ENCODE results near the gene APC. TPM values are rescaled to one million over a fixed set of nuclear protein-coding genes. Genes with fewer than 3 reads are reported as not detected.
"Not testable (repeated sequence)": the region's sequence is repeated elsewhere in the genome, so short reads cannot be mapped to it uniquely, and the experiment has no call there.

APC gene
- total and polyA plus RNA-seq, 2 donors: 6.4 to 25.5 TPM

DNA sequence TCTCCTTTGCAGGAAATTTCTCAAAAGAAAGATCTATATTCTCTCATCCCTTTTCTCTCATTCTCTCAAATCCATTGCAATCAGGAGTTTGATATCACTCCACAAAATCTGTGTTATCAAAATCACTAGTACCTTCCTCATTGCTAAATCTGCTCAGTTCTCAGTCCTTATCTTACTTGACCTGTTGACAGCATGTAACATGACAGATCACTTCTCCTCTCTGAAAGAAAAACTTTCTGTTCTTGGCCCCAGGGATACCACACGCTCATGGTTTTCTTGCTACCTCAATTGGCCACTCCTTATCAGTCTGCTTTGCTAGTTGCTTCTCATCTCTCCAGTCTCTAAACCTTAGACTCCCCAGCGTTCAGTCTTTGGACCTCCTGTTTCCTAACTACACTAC lies 145.5 kb downstream of the APC start:
- WGBS: 98% methylated on average over 2 of the region's 2 CpGs
- no peak overlapping the region for H3K4me3 ChIP-seq (ENCODE audit: low read length in 2 of 2)
- H3K9me3 ChIP-seq (ENCODE audit: control insufficient read depth in 2 of 2, insufficient read depth in 1 of 2, low read length in 1 of 2): no peaks in the 10 kb centered on the region
- H3K4me1 ChIP-seq (ENCODE audit: control insufficient read depth in 2 of 2, insufficient read depth in 2 of 2, low read length in 2 of 2): peaks cover 0 to 5% of the 10 kb centered on the region in 2 donors
- no peak for DNase-seq (ENCODE audit: low read depth in 6 of 9, low spot score in 9 of 9)
- peaks cover 31 to 60% of the 10 kb centered on the region in 2 donors for H3K36me3 ChIP-seq (ENCODE audit: control insufficient read depth in 2 of 2, insufficient read depth in 2 of 2, low read length in 1 of 2)
- no peak overlapping the region for H3K27ac ChIP-seq (ENCODE audit: low read depth in 1 of 2, low read length in 1 of 2)
- H3K27me3 ChIP-seq (ENCODE audit: control insufficient read depth in 2 of 2, insufficient read depth in 1 of 2, low read length in 1 of 2): no peaks in the 10 kb centered on the region

DNA sequence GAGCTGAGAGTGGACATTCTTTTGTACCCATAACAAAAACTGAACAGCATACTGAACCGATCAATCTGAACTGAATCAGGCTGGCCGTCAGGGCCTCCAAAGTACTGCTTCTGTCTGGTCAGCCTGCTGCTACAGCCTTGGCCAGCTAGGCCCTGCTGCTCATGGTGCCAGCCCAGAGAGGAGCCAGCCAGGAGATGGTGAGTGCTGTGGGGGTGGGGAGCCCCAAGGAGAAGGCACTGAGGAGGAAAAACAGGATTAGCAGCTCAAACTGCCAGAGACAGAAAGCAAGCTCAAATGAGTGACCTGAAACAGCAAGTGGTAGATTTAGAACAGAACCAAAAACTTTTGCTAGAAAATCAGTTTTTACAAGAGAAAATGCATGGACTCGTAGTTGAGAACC lies 147.3 kb downstream of the APC start:
- peaks cover 30 to 52% of the 10 kb centered on the region in 2 donors for H3K36me3 ChIP-seq (ENCODE audit: control insufficient read depth in 2 of 2, insufficient read depth in 2 of 2, low read length in 1 of 2)
- whole genome bisulfite sequencing: 98% methylated on average over 3 of the region's 3 CpGs
- no peak overlapping the region for H3K4me3 ChIP-seq (ENCODE audit: low read length in 2 of 2)
- no peaks in the 10 kb centered on the region for H3K9me3 ChIP-seq (ENCODE audit: control insufficient read depth in 2 of 2, insufficient read depth in 1 of 2, low read length in 1 of 2)
- no peaks in the 10 kb centered on the region for H3K27me3 ChIP-seq (ENCODE audit: control insufficient read depth in 2 of 2, insufficient read depth in 1 of 2, low read length in 1 of 2)
- no peak overlapping the region for H3K27ac ChIP-seq (ENCODE audit: low read depth in 1 of 2, low read length in 1 of 2)
- no peak for DNase-seq (ENCODE audit: low read depth in 6 of 9, low spot score in 9 of 9)
- H3K4me1 ChIP-seq (ENCODE audit: control insufficient read depth in 2 of 2, insufficient read depth in 2 of 2, low read length in 2 of 2): no peaks in the 10 kb centered on the region

DNA sequence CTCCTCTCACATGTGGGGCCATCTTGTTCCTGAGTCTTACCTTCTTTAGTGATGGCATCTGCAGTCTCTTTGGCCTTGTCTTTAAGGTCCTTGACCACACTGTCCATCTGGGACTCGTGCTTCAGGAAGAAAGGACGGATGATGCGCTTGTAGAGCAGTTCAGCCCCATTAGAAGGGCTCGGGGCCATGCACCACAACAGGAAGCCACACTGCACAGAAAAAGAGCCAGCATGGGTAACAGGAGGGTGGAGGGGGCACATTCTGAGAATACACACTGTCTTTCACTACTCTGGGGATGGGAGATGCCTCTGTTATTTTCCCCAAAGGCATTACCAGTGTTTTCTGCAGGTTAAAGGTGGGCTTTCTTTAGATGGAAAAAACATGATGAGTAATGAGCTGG lies 149.3 kb downstream of the APC start:
- Histone ChIP-seq H3K9me3 (ENCODE audit: control insufficient read depth in 2 of 2, insufficient read depth in 1 of 2, low read length in 1 of 2) (no peaks in the 10 kb centered on the region), H3K4me3 (ENCODE audit: low read length in 2 of 2) (no peak overlapping the region), H3K36me3 (ENCODE audit: control insufficient read depth in 2 of 2, insufficient read depth in 2 of 2, low read length in 1 of 2) (peaks cover 27 to 46% of the 10 kb centered on the region in 2 donors), H3K4me1 (ENCODE audit: control insufficient read depth in 2 of 2, insufficient read depth in 2 of 2, low read length in 2 of 2) (no peaks in the 10 kb centered on the region), H3K27ac (ENCODE audit: low read depth in 1 of 2, low read length in 1 of 2) (no peak overlapping the region), H3K27me3 (ENCODE audit: control insufficient read depth in 2 of 2, insufficient read depth in 1 of 2, low read length in 1 of 2) (no peaks in the 10 kb centered on the region)
- peak in 1 of 9 donors; percentile 14 for DNase-seq (ENCODE audit: low read depth in 6 of 9, low spot score in 9 of 9)
- WGBS: 50% methylated on average over 4 of the region's 4 CpGs

DNA sequence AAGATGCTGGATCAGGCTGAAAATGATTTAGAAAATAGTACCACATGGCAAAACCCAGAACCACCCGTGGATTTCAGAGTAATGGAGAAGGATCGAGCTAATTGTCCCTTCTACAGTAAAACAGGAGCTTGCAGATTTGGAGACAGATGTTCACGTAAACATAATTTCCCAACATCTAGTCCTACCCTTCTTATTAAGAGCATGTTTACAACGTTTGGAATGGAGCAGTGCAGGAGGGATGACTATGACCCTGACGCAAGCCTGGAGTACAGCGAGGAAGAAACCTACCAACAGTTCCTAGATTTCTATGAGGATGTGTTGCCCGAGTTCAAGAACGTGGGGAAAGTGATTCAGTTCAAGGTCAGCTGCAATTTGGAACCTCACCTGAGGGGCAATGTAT lies 154.4 kb downstream of the APC start:
- not testable (repeated sequence) for H3K27ac ChIP-seq (ENCODE audit: low read depth in 1 of 2, low read length in 1 of 2); H3K4me3 ChIP-seq (ENCODE audit: low read length in 2 of 2); H3K4me1 ChIP-seq (ENCODE audit: control insufficient read depth in 2 of 2, insufficient read depth in 2 of 2, low read length in 2 of 2); H3K27me3 ChIP-seq (ENCODE audit: control insufficient read depth in 2 of 2, insufficient read depth in 1 of 2, low read length in 1 of 2); H3K9me3 ChIP-seq (ENCODE audit: control insufficient read depth in 2 of 2, insufficient read depth in 1 of 2, low read length in 1 of 2); DNase-seq (ENCODE audit: low read depth in 6 of 9, low spot score in 9 of 9)
- 95% methylated on average over 8 of the region's 8 CpGs for WGBS
- H3K36me3 ChIP-seq (ENCODE audit: control insufficient read depth in 2 of 2, insufficient read depth in 2 of 2, low read length in 1 of 2): peaks cover under 1 to 20% of the 10 kb centered on the region in 2 donors

DNA sequence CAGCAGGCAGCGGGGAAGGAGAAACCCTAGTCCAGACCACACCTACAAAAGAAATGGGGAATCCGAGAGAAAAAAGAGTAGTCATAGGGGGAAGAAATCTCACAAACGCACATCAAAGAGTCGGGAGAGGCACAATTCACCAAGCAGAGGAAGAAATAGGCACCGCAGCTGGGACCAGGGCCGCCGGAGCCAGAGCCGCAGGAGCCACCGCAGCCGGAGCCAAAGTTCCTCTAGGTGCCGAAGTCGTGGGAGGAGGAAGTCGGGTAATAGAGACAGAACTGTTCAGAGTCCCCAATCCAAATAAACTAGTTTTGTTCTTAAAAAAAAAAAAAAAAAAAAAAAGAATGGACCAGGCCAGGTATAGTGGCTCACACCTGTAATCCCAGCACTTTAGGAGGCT lies 155.1 kb downstream of the APC start:
- WGBS: 93% methylated on average over 13 of the region's 13 CpGs
- no peaks in the 10 kb centered on the region for H3K4me1 ChIP-seq (ENCODE audit: control insufficient read depth in 2 of 2, insufficient read depth in 2 of 2, low read length in 2 of 2)
- DNase-seq (ENCODE audit: low read depth in 6 of 9, low spot score in 9 of 9): no peak

DNA sequence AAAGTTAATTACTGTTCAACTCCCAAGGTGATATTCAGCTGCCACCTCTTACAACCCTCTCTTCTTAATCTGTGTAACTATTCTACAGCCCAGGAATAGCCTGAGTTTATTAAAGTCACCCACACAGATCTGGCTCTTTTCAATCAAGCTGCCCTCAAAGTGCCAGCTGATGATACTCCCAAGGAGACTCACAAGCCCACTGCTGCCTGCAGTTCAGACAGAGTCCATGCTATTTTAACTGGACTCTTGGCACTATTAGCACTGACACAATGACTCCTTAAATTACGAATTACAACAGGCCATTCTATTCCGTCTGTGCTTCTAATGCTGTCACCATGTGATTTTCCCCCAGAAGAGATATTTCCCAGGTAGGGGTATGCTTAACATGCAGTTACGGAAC lies 158.0 kb downstream of the APC start:
- no peaks in the 10 kb centered on the region for H3K9me3 ChIP-seq (ENCODE audit: control insufficient read depth in 2 of 2, insufficient read depth in 1 of 2, low read length in 1 of 2)
- H3K27ac ChIP-seq (ENCODE audit: low read depth in 1 of 2, low read length in 1 of 2): no peak overlapping the region
- H3K4me3 ChIP-seq (ENCODE audit: low read length in 2 of 2): no peak overlapping the region
- peaks cover 0 to 21% of the 10 kb centered on the region in 2 donors for H3K36me3 ChIP-seq (ENCODE audit: control insufficient read depth in 2 of 2, insufficient read depth in 2 of 2, low read length in 1 of 2)
- no peaks in the 10 kb centered on the region for H3K4me1 ChIP-seq (ENCODE audit: control insufficient read depth in 2 of 2, insufficient read depth in 2 of 2, low read length in 2 of 2)
- H3K27me3 ChIP-seq (ENCODE audit: control insufficient read depth in 2 of 2, insufficient read depth in 1 of 2, low read length in 1 of 2): no peaks in the 10 kb centered on the region
- no peak for DNase-seq (ENCODE audit: low read depth in 6 of 9, low spot score in 9 of 9)
- 97% methylated on average over 3 of the region's 3 CpGs for WGBS

More for the DNA sequence above, 155.1 kb downstream of the APC start:
- H3K27me3 ChIP-seq (ENCODE audit: control insufficient read depth in 2 of 2, insufficient read depth in 1 of 2, low read length in 1 of 2): no peaks in the 10 kb centered on the region
- no peak overlapping the region for H3K4me3 ChIP-seq (ENCODE audit: low read length in 2 of 2)
- no peaks in the 10 kb centered on the region for H3K9me3 ChIP-seq (ENCODE audit: control insufficient read depth in 2 of 2, insufficient read depth in 1 of 2, low read length in 1 of 2)
- H3K27ac ChIP-seq (ENCODE audit: low read depth in 1 of 2, low read length in 1 of 2): no peak overlapping the region
- peaks cover 0 to 18% of the 10 kb centered on the region in 2 donors for H3K36me3 ChIP-seq (ENCODE audit: control insufficient read depth in 2 of 2, insufficient read depth in 2 of 2, low read length in 1 of 2)

Other genes starting within 250 kb of the APC start
- 86.5 TPM for gene SRP19, start 123.4 kb downstream of the APC start, total RNA-seq
- 165 TPM for gene SRP19, start 123.4 kb downstream of the APC start, polyA plus RNA-seq
- gene REEP5, start 184.3 kb downstream of the APC start, total RNA-seq: 19.9 TPM
- 57.7 TPM for gene REEP5, start 184.3 kb downstream of the APC start, polyA plus RNA-seq
- 79.3 TPM for gene DCP2, start 238.9 kb downstream of the APC start, total RNA-seq
- gene DCP2, start 238.9 kb downstream of the APC start, polyA plus RNA-seq: 36.3 TPM

Measured in thymus (tissue), 11 donors.